Uterus (tissue), 4 donors: Measurements from ENCODE around the gene SLC9A1. TPM values are rescaled to one million over a fixed set of nuclear protein-coding genes. Genes with fewer than 3 reads are reported as not detected.

ENCODE experiments used
- DNase-seq, 2 donors: peaks; one replicate each; pipeline ENCODE4 v3.0.0-alpha.2; 2019 to 2020
- H3K27ac ChIP-seq, 2 donors: fragments of 200-600 bp; sonication (generic); 1 replicate in 1 of 2; 2 replicates in 1 of 2; pipeline ENCODE4 v1.5.1; 2016 to 2018
- H3K27me3 ChIP-seq, 2 donors: fragments of 200-600 bp; sonication (generic); one replicate each; pipeline ENCODE4 v1.5.1; 2018 to 2019; ENCODE audit warnings: control low read depth in 1 of 2
- H3K36me3 ChIP-seq, 2 donors: fragments of 200-600 bp; sonication (generic); one replicate each; pipeline ENCODE4 v1.5.1; 2019; ENCODE audit warnings: control low read depth in 1 of 2
- H3K4me1 ChIP-seq, 2 donors: fragments of 200-600 bp; sonication (generic); one replicate each; pipeline ENCODE4 v1.5.1; 2018 to 2019; ENCODE audit warnings: control low read depth in 1 of 2
- H3K4me3 ChIP-seq, 2 donors: fragments of 200-600 bp; sonication (generic); 1 replicate in 1 of 2; 2 replicates in 1 of 2; pipeline ENCODE4 v1.5.1; 2018 to 2019; ENCODE audit warnings: mild to moderate bottlenecking in 1 of 2
- H3K9me3 ChIP-seq, 2 donors: fragments of 200-600 bp; sonication (generic); one replicate each; pipeline ENCODE4 v1.5.1; 2019; ENCODE audit warnings: control low read depth in 1 of 2
- POLR2A ChIP-seq, 2 donors: fragments of 450-650 bp; IDR thresholded peaks; one replicate each; pipeline ENCODE4 v1.6.1; 2016; ENCODE audit warnings: antibody characterized with exemption in 2 of 2, mild to moderate bottlenecking in 1 of 2, moderate library complexity in 1 of 2
- intact Hi-C: fragments of 100-400 bp; cut with DNase I; formaldehyde crosslinking; loops from one replicate; pipeline ENCODE4 v1.15.1; 2023; ENCODE audit warnings: low total_unique reads
- total RNA-seq, 4 donors: library from RNA; depleted of rRNA in 3 of 4; stranded (reverse); fragments of >200 nt in 3 of 4; gene quantifications; one replicate each; pipeline versions ENCODE4 v1.1.0 to v1.2.4, GENCODE V29; 2014 to 2023
- TF ChIP-seq, protein P1 (sequence below), 4 experiments: fragments of 200-600 bp in 2 of 4; fragments of 450-650 bp in 2 of 4; sonication (generic) in 2 of 4; IDR thresholded peaks; one replicate each; pipeline ENCODE4 v1.5.1; 2016 to 2019; ENCODE audit warnings: antibody characterized with exemption in 4 of 4, mild to moderate bottlenecking in 2 of 4, moderate library complexity in 1 of 4
- donor health status: DM: yes; HTN: yes; CAD: no.

The SLC9A1 gene
- total RNA-seq, 4 donors from 2014 or later, result 3.1 to 33.6 (median 18.4) TPM

DNA sequence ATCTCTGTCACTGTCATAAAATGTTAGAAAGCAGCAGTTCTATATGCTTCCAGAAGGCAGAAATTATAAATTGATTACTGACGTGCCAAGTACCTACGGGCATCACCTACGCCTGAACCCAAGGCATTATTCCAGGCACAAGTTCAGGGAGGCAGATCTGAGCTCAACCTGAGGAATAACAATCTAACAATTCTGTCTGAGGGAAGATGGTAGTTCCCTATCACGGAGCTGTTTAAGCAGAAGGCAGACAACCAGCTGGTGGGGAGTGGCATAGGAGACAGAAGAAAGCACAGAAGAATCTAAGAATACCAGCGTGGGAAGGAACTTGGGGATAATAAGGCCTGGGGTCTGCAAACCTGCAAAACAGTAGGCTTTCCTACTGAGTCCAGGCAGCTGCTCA, 40.4 kb downstream of the SLC9A1 start:
- intact Hi-C loops, result no loop called here
- H3K36me3 ChIP-seq, result no peaks in the 10 kb centered on the region
- no peak for DNase-seq
- peaks cover 18 to 19% of the 10 kb centered on the region in 2 donors for H3K4me1 ChIP-seq
- no peak overlapping the region for H3K4me3 ChIP-seq
- no peak overlapping the region for H3K27ac ChIP-seq
- H3K9me3 ChIP-seq, result no peaks in the 10 kb centered on the region
- TF ChIP-seq, protein P1, sequence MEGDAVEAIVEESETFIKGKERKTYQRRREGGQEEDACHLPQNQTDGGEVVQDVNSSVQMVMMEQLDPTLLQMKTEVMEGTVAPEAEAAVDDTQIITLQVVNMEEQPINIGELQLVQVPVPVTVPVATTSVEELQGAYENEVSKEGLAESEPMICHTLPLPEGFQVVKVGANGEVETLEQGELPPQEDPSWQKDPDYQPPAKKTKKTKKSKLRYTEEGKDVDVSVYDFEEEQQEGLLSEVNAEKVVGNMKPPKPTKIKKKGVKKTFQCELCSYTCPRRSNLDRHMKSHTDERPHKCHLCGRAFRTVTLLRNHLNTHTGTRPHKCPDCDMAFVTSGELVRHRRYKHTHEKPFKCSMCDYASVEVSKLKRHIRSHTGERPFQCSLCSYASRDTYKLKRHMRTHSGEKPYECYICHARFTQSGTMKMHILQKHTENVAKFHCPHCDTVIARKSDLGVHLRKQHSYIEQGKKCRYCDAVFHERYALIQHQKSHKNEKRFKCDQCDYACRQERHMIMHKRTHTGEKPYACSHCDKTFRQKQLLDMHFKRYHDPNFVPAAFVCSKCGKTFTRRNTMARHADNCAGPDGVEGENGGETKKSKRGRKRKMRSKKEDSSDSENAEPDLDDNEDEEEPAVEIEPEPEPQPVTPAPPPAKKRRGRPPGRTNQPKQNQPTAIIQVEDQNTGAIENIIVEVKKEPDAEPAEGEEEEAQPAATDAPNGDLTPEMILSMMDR (IDR thresholded peaks at IDR 0.05), result no peak
- H3K27me3 ChIP-seq, result no peaks in the 10 kb centered on the region

DNA sequence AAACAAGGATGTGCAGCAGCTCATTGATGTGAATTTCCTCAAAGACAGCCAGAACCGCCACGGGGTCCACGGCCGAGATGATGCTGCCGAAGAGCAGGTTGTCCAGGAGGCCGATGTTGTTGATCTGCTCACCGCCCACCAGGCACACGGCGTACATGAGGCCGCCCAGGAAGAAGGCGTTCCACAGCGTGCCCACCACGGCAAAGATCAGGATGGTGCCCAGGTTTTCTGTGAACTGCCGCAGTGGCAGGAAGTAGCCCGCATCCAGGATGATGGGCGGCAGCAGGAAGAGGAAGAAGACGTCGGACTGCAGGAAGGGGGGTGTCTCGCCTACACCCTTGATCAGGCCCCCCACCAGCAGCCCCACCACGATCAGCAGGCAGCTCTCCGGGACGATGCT, 41.1 kb downstream of the SLC9A1 start:
- intact Hi-C loops, result no loop called here

DNA sequence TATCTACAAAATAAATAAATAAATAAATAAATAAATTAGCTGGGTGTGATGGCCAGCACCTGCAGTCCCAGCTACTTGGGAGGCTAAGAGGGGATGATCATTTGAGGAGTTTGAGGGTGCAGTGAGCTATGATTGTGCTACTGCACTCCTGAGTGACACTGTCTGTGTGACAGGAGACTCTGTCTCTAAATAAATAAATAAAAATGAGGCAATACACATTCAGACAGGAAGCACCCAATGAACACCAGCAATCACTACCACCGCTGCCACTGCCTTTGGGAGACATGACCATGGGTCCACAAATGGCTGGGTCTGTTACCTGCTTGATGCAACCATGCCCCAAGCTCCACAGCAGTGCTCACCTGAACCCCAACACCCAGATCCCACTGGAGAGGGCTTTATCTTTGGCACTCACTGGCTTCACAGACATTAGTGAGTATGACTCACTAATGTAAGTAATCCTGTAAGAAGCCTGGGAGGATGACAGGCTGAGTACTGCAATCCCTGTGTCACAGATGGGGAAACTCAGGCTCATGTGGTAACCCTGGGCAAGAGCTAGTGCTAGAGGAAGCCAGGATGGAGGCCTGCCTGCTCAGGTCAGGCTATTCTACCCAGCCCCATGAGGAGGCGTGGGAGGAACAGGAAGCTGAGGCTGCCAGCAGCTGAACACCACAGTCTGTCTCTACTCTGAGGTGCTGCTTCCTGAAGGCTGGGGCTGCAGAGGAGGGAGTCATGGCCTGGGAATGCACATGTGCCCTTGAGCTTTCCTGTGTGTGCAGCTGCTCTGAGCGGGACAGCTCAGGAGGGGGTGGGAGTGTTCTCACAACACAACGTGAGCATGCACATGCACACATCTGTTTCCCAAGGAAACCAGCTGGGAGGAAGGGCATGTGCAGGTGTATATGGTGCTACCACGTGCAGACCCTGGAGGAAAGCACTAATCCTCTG, 43.0 kb downstream of the SLC9A1 start:
- intact Hi-C loops, result no loop called here

More for the DNA sequence above, 41.1 kb downstream of the SLC9A1 start:
- no peaks in the 10 kb centered on the region for H3K9me3 ChIP-seq
- H3K27ac ChIP-seq, result no peak overlapping the region
- H3K4me3 ChIP-seq, result no peak overlapping the region
- H3K4me1 ChIP-seq, result peaks cover 13 to 15% of the 10 kb centered on the region in 2 donors
- no peak for DNase-seq
- no peaks in the 10 kb centered on the region for H3K36me3 ChIP-seq
- TF ChIP-seq, protein P1 (IDR thresholded peaks at IDR 0.05), result no peak
- no peak for TF ChIP-seq POLR2A (IDR thresholded peaks at IDR 0.05)
- no peaks in the 10 kb centered on the region for H3K27me3 ChIP-seq

DNA sequence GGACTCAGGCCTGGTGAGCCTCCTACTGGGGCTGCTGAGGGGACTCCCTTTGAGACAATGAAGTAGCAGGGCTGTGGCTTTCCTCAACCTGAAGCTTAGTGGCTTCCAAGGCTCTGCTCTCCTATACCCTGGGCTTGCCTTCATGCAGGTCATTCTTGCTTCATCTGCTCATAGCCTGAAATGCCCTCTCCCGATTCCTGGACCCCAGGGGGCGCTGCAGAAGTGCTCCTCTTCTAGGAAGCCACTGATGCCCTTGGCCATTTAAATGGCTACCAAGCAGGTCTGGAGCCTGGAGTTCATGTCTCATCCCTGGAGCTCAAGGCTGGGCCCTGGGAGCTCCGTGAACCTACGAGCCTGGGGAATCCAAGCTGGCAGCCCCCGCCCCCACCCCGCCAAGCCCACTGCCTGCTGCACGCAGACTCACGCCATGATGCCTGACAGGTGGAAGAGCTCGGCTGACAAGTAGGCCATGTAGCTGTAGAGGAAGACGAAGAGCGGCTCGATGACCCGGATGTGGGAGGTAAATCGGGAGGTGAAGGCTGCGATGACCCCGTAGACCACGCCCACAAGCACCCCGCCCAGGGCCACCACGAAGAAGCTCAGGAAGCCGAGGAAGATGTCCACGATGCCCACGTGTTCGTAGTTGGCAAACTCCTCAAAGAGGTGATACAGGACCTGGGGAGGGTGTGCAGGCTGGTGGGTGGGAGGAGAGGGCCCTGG, 45.7 kb downstream of the SLC9A1 start:
- no peaks in the 10 kb centered on the region for H3K36me3 ChIP-seq
- no peak for DNase-seq
- peaks cover 4% of the 10 kb centered on the region in 2 donors for H3K4me1 ChIP-seq
- H3K9me3 ChIP-seq, result no peaks in the 10 kb centered on the region
- no peaks in the 10 kb centered on the region for H3K27me3 ChIP-seq
- intact Hi-C loops, result loop anchor here (5.0 kb wide), 1 partner anchor 48 kb away; the partner anchor contains the start of gene SLC9A1
- no peak overlapping the region for H3K4me3 ChIP-seq
- no peak for TF ChIP-seq POLR2A (IDR thresholded peaks at IDR 0.05)
- TF ChIP-seq, protein P1 (IDR thresholded peaks at IDR 0.05), result no peak
- no peak overlapping the region for H3K27ac ChIP-seq

More for the DNA sequence above, 43.0 kb downstream of the SLC9A1 start:
- DNase-seq, result peak; percentile 90 to 94
- TF ChIP-seq POLR2A (IDR thresholded peaks at IDR 0.05), result no peak
- TF ChIP-seq, protein P1 (IDR thresholded peaks at IDR 0.05), result peak in 1 of 4 experiments; percentile 39
- H3K4me1 ChIP-seq, result peaks cover 4% of the 10 kb centered on the region in 2 donors
- H3K4me3 ChIP-seq, result no peak overlapping the region
- H3K27me3 ChIP-seq, result no peaks in the 10 kb centered on the region
- no peaks in the 10 kb centered on the region for H3K36me3 ChIP-seq
- peak overlapping the region; percentile 50 to 55 for H3K27ac ChIP-seq
- no peaks in the 10 kb centered on the region for H3K9me3 ChIP-seq
